HCT116 (cell line): ENCODE results near the gene TRIM69. TPM values are rescaled to one million over a fixed set of nuclear protein-coding genes. Genes with fewer than 3 reads are reported as not detected.
"Not testable (repeated sequence)": the region's sequence is repeated elsewhere in the genome, so short reads cannot be mapped to it uniquely, and the experiment has no call there.

Experiments
- ATAC-seq: fragments of 200-7000 bp; cut with Tn5 transposase; 2 replicates; pipeline ENCODE4 v1.9.1; 2020; ENCODE audit warnings: mild to moderate bottlenecking, moderate library complexity
- BruUV-seq: library from RNA; stranded (reverse); fragments of 400-500 nt; replicated peaks from 2 replicates; lab custom pipeline; 2021; lab: Mats Ljungman, UMichigan
- CTCF ChIA-PET: fragments of 300-600 bp; sonication (Branson Sonifier 250); formaldehyde crosslinking; loops from one replicate; lab custom pipeline; 2021; ENCODE audit warnings: antibody characterized with exemption; lab: Charles Lee
- POLR2A ChIA-PET: fragments of 300-600, 350-600 bp; sonication (Branson Sonifier 250); formaldehyde crosslinking; loops from one replicate; lab custom pipeline; 2021; ENCODE audit warnings: antibody characterized with exemption; lab: Charles Lee
- RAD21 ChIA-PET, 2 experiments: fragments of 300-600 bp; sonication (Branson Sonifier 250); formaldehyde crosslinking; loops; one replicate each; lab custom pipeline; 2023; ENCODE audit warnings: low total read pairs in 2 of 2; ENCODE audit not compliant: uncharacterized antibody in 2 of 2, unreplicated experiment in 2 of 2, low non-redundant PET in 1 of 2; lab: Charles Lee
- DNase-seq: peaks from one replicate; pipeline ENCODE4 v3.0.0-alpha.2; 2010; ENCODE audit warnings: low read depth, low spot score
- H2AFZ ChIP-seq: fragments of 200-600 bp; shearing (Covaris generic), sonication (generic); 2 replicates; pipeline ENCODE4 v1.6.1; 2017; ENCODE audit warnings: low read depth, mixed run types, mixed read lengths, antibody characterized with exemption, low read length; ENCODE audit not compliant: poor library complexity, severe bottlenecking
- H3K27ac ChIP-seq: 2 replicates; pipeline ENCODE4 v1.5.1; 2012; ENCODE audit warnings: low read depth, low read length
- H3K27me3 ChIP-seq: fragments of 200-600 bp; sonication (generic); 2 replicates; pipeline ENCODE4 v1.6.1; 2016; ENCODE audit warnings: mixed run types, low read length, mixed read lengths; ENCODE audit not compliant: insufficient read depth
- H3K36me3 ChIP-seq, 2 experiments: fragments of 200-500 bp in 1 of 2; fragments of 200-600 bp in 1 of 2; sonication (Bioruptor generic) in 1 of 2; sonication (generic) in 1 of 2; 2 replicates each; pipeline versions ENCODE4 v1.5.1 to v1.6.1; 2014 to 2016; ENCODE audit warnings: low read length in 2 of 2, inconsistent platforms in 1 of 2, mixed read lengths in 1 of 2, mixed run types in 1 of 2; ENCODE audit not compliant: insufficient read depth in 2 of 2, control insufficient read depth in 1 of 2
- H3K4me1 ChIP-seq, 2 experiments: fragments of 200-600 bp in 1 of 2; sonication (generic) in 1 of 2; 2 replicates each; pipeline versions ENCODE4 v1.5.1 to v1.6.1; 2012 to 2017; ENCODE audit warnings: low read length in 2 of 2, inconsistent platforms in 1 of 2, mild to moderate bottlenecking in 1 of 2, mixed read lengths in 1 of 2, mixed run types in 1 of 2, moderate library complexity in 1 of 2; ENCODE audit not compliant: insufficient read depth in 2 of 2, control insufficient read depth in 1 of 2
- H3K4me2 ChIP-seq: fragments of 200-600 bp; sonication (generic); 2 replicates; pipeline ENCODE4 v1.6.1; 2017; ENCODE audit warnings: mixed run types, low read length, mixed read lengths
- H3K4me3 ChIP-seq, 2 experiments: fragments of 200-600 bp in 1 of 2; sonication (generic) in 1 of 2; replicated peaks in 1 of 2; 2 replicates each; pipeline ENCODE4 v1.5.1; 2011 to 2016; ENCODE audit warnings: low read length in 2 of 2, control low read depth in 1 of 2, low read depth in 1 of 2, mild to moderate bottlenecking in 1 of 2, mixed read lengths in 1 of 2, mixed run types in 1 of 2
- H3K79me2 ChIP-seq: fragments of 200-600 bp; sonication (generic); 2 replicates; pipeline ENCODE4 v1.6.1; 2017; ENCODE audit warnings: mild to moderate bottlenecking, mixed run types, low read length, moderate library complexity, mixed read lengths; ENCODE audit not compliant: insufficient read depth
- H3K9ac ChIP-seq: fragments of 200-600 bp; sonication (generic); 2 replicates; pipeline ENCODE4 v1.6.1; 2016; ENCODE audit warnings: low read length, mixed read lengths
- H3K9me2 ChIP-seq: fragments of 200-600 bp; sonication (generic), shearing (Covaris generic); 2 replicates; pipeline ENCODE4 v1.6.1; 2017; ENCODE audit warnings: mixed run types, mild to moderate bottlenecking, moderate library complexity; ENCODE audit not compliant: insufficient read depth
- H3K9me3 ChIP-seq, 2 experiments: fragments of 200-500 bp in 1 of 2; fragments of 200-600 bp in 1 of 2; sonication (Bioruptor generic) in 1 of 2; sonication (generic) in 1 of 2; 2 replicates each; pipeline ENCODE4 v1.6.1; 2014 to 2017; ENCODE audit warnings: low read length in 2 of 2, mixed read lengths in 2 of 2, inconsistent platforms in 1 of 2, low read depth in 1 of 2, mild to moderate bottlenecking in 1 of 2, mixed run types in 1 of 2, moderate library complexity in 1 of 2; ENCODE audit not compliant: control insufficient read depth in 1 of 2, insufficient read depth in 1 of 2
- H4K20me1 ChIP-seq: fragments of 200-600 bp; sonication (generic), shearing (Covaris generic); 2 replicates; pipeline ENCODE4 v1.6.1; 2017; ENCODE audit warnings: mixed run types, mild to moderate bottlenecking, moderate library complexity; ENCODE audit not compliant: insufficient read depth
- EZH2phosphoT487 ChIP-seq: fragments of 200-600 bp; IDR thresholded peaks from 2 replicates; pipeline ENCODE4 v1.6.1; 2018; ENCODE audit warnings: antibody characterized with exemption, borderline replicate concordance
- RAD21 ChIP-seq: IDR thresholded peaks from 2 replicates; pipeline ENCODE4 v1.6.1; 2012; ENCODE audit warnings: low read depth, mild to moderate bottlenecking
- SRF ChIP-seq: IDR thresholded peaks from 2 replicates; pipeline ENCODE4 v1.6.1; 2012; ENCODE audit warnings: low read depth
- YY1 ChIP-seq: IDR thresholded peaks from 2 replicates; pipeline ENCODE4 v1.6.1; 2011; ENCODE audit warnings: low read length, low read depth, moderate library complexity, mild to moderate bottlenecking; ENCODE audit not compliant: insufficient replicate concordance; ENCODE audit errors: extremely low read depth
- intact Hi-C: fragments of 100-400 bp; cut with micrococcal nuclease; formaldehyde crosslinking; loops from 2 replicates; pipeline ENCODE4 v1.10.0; 2022
- total RNA-seq: library from RNA; stranded (reverse); gene quantifications from one replicate; pipeline ENCODE4 v1.2.1, GENCODE V29; 2021; ENCODE audit not compliant: unreplicated experiment
- TF ChIP-seq, protein P1 (sequence below), 3 experiments: fragments of 200-600 bp in 1 of 3; sonication (generic) in 1 of 3; IDR thresholded peaks in 2 of 3; conservative IDR thresholded peaks in 1 of 3; 2 replicates each; pipeline ENCODE4 v1.5.1; 2012 to 2017; ENCODE audit warnings: low read depth in 2 of 3, low read length in 2 of 3, antibody characterized with exemption in 1 of 3, borderline replicate concordance in 1 of 3, control low read depth in 1 of 3, mild to moderate bottlenecking in 1 of 3, mixed read lengths in 1 of 3, mixed run types in 1 of 3, moderate library complexity in 1 of 3; ENCODE audit not compliant: insufficient read depth in 1 of 3

TRIM69 gene
- total RNA-seq, 1 experiment from 2014 or later = 13.0 TPM

DNA sequence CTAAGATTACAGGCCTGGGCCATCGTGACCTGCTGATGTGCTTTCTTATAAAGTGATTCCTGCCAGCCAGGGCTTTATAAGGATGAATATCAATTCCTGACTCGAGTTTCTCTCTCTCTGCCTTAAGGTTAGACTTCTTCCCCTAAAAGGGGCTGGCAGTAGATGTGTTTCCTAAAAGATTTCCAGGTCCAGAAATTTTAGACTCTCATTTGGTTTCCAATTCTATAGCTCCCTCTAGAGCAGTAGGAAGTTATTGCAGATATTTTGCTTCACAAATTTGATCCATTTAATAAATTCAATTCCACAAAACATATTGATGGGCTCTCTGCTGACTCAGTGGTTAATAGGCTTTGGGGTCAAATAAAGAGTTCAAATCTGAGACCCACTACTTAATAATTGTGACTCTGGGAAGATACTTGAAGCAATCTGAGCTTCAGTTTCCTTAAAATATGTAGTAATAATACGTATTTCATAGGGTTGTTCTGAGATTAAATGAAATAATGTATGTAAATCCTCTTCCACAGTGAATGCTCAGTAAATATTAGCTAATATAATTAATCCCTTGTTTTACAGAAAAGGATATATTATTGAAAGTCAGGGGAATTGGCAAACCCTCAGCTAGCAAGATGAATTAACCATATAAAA lies 2.1 kb downstream of the TRIM69 start:
- intact Hi-C loops = loop anchor here (1.0 kb wide), 2 partner anchors 75 to 145 kb away; partner anchors contain the start of gene SPG11

DNA sequence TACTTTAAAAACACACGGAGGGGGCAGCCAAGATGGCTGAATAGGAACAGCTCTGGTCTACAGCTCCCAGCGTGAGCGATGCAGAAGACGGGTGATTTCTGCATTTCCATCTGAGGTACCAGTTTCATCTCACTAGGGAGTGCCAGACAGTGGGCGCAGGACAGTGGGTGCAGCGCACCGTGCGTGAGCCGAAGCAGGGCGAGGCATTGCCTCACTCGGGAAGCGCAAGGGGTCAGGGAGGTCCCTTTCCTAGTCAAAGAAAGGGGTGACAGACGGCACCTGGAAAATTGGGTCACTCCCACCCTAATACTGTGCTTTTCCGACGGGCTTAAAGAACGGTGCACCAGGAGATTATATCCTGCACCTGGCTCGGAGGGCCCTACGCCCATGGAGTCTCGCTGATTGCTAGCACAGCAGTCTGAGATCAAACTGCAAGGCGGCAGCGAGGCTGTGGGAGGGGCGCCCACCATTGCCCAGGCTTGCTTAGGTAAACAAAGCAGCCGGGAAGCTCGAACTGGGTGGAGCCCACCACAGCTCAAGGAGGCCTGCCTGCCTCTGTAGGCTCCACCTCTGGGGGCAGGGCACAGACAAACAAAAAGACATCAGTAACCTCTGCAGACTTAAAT lies 3.0 kb downstream of the TRIM69 start:
- H3K9me2 ChIP-seq, H3K4me2 ChIP-seq, H3K9me3 ChIP-seq, H2AFZ ChIP-seq, ATAC-seq, H4K20me1 ChIP-seq, H3K4me1 ChIP-seq, H3K27ac ChIP-seq, H3K36me3 ChIP-seq, H3K4me3 ChIP-seq, H3K79me2 ChIP-seq, H3K27me3 ChIP-seq, BruUV-seq, DNase-seq, intact Hi-C loops, H3K9ac ChIP-seq: not testable (repeated sequence)
- ChIA-PET POLR2A (interaction anchor here (2.4 kb wide), 1 partner anchor 28 kb away, joined by 7 read pairs; the partner anchor contains the start of genes B2M and PATL2), CTCF (interaction anchor here (1.2 to 4.0 kb wide), 8 partner anchors 9 to 160 kb away, joined by 3 to 39 read pairs (median 16); partner anchors contain the start of genes B2M, PATL2 and SPG11), RAD21 (interaction anchor here (1.1 to 4.0 kb wide), 3 partner anchors 26 to 76 kb away, joined by 4 to 16 read pairs (median 6); partner anchors contain the start of gene SPG11 (in 2 of the 2))

More for the DNA sequence above, 2.1 kb downstream of the TRIM69 start:
- TF ChIP-seq RAD21 = peak; percentile 87
- no peak for TF ChIP-seq YY1
- TF ChIP-seq, protein P1, sequence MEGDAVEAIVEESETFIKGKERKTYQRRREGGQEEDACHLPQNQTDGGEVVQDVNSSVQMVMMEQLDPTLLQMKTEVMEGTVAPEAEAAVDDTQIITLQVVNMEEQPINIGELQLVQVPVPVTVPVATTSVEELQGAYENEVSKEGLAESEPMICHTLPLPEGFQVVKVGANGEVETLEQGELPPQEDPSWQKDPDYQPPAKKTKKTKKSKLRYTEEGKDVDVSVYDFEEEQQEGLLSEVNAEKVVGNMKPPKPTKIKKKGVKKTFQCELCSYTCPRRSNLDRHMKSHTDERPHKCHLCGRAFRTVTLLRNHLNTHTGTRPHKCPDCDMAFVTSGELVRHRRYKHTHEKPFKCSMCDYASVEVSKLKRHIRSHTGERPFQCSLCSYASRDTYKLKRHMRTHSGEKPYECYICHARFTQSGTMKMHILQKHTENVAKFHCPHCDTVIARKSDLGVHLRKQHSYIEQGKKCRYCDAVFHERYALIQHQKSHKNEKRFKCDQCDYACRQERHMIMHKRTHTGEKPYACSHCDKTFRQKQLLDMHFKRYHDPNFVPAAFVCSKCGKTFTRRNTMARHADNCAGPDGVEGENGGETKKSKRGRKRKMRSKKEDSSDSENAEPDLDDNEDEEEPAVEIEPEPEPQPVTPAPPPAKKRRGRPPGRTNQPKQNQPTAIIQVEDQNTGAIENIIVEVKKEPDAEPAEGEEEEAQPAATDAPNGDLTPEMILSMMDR (IDR thresholded peaks at IDR 0.05 in 2 of 3, conservative IDR thresholded peaks at IDR 0.05 in 1 of 3; ENCODE audit: borderline replicate concordance in 1 of 3, insufficient read depth in 1 of 3, low read depth in 2 of 3, low read length in 2 of 3) = peak; percentile 58 to 92 (median 78)
- no peak for TF ChIP-seq EZH2phosphoT487
- no peak for TF ChIP-seq SRF
- Histone ChIP-seq H3K9me3 (no peaks in the 10 kb centered on the region), H3K9ac (no peak overlapping the region), H3K36me3 (no peaks in the 10 kb centered on the region), H3K27me3 (no peaks in the 10 kb centered on the region), H3K4me3 (no peak overlapping the region), H3K4me2 (no peak overlapping the region), H3K27ac (no peak overlapping the region), H3K9me2 (no peaks in the 10 kb centered on the region), H3K79me2 (no peaks in the 10 kb centered on the region), H3K4me1 (no peaks in the 10 kb centered on the region), H4K20me1 (no peaks in the 10 kb centered on the region), H2AFZ (no peak overlapping the region)
- ChIA-PET POLR2A (interaction anchor here (2.3 to 3.8 kb wide), 3 partner anchors 11 to 75 kb away, joined by 7 to 28 read pairs (median 11); partner anchors contain the start of genes B2M, PATL2 and SPG11), CTCF (interaction anchor here (0.9 to 4.0 kb wide), 16 partner anchors 8 to 163 kb away, joined by 3 to 39 read pairs (median 8); partner anchors contain the start of genes B2M, PATL2 and SPG11), RAD21 (interaction anchor here (1.0 to 4.0 kb wide), 8 partner anchors 10 to 153 kb away, joined by 3 to 16 read pairs (median 4); partner anchors contain the start of gene SPG11 (in 2 of the 2))
- DNase-seq = peak; percentile 62
- BruUV-seq = no TSS peak
- ATAC-seq = peak; percentile 46

DNA sequence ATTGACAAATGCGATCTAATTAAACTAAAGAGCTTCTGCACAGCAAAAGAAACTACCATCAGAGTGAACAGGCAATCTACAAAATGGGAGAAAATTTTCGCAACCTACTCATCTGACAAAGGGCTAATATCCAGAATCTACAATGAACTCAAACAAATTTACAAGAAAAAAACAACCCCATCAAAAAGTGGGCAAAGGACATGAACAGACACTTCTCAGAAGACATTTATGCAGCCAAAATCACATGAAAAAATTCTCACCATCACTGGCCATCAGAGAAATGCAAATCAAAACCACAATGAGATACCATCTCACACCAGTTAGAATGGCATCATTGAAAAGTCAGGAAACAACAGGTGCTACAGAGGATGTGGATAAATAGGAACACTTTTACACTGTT lies 7.1 kb downstream of the TRIM69 start:
- CTCF ChIA-PET, ATAC-seq, H3K9me3 ChIP-seq, POLR2A ChIA-PET, H3K27me3 ChIP-seq, BruUV-seq, H2AFZ ChIP-seq, H3K9me2 ChIP-seq, intact Hi-C loops, H3K4me2 ChIP-seq, DNase-seq, H3K4me3 ChIP-seq, H3K79me2 ChIP-seq, H4K20me1 ChIP-seq, H3K4me1 ChIP-seq, H3K36me3 ChIP-seq, H3K27ac ChIP-seq, H3K9ac ChIP-seq, RAD21 ChIA-PET: not testable (repeated sequence)
